HEK293T (cell line): ENCODE data around the gene RAB3B.
"Not testable (repeated sequence)": the region's sequence is repeated elsewhere in the genome, so short reads cannot be mapped to it uniquely, and the experiment has no call there.

Source experiments
- CTCF ChIA-PET: fragments of 350-600 bp; formaldehyde crosslinking; extraction: SDS; loops from one replicate; lab custom pipeline; 2021; ENCODE audit warnings: antibody characterized with exemption, inconsistent platforms; lab: Yijun Ruan, JAX
- POLR2A ChIA-PET: fragments of 350-600 bp; formaldehyde crosslinking; extraction: SDS; loops from one replicate; lab custom pipeline; 2020; ENCODE audit warnings: antibody characterized with exemption, inconsistent platforms; lab: Yijun Ruan, JAX
- DNase-seq: peaks from one replicate; pipeline ENCODE4 v3.0.0; 2012; ENCODE audit warnings: mixed read lengths; ENCODE audit errors: extremely low spot score
- ARNT ChIP-seq: fragments of 450-650 bp; IDR thresholded peaks from 2 replicates; pipeline ENCODE4 v1.6.1; 2017; ENCODE audit warnings: mild to moderate bottlenecking
- BHLHE40 ChIP-seq: fragments of 450-650 bp; IDR thresholded peaks from 2 replicates; pipeline ENCODE4 v1.6.1; 2016; ENCODE audit warnings: mild to moderate bottlenecking, moderate library complexity, borderline replicate concordance
- CTBP1 ChIP-seq: fragments of 450-650 bp; IDR thresholded peaks from 2 replicates; pipeline ENCODE4 v1.6.1; 2016; ENCODE audit warnings: borderline replicate concordance
- ELF4 ChIP-seq: fragments of 450-650 bp; IDR thresholded peaks from 2 replicates; pipeline ENCODE4 v1.6.1; 2017; ENCODE audit warnings: antibody characterized with exemption
- FOXA1 ChIP-seq: fragments of 450-650 bp; IDR thresholded peaks from 2 replicates; pipeline ENCODE4 v1.6.1; 2016; ENCODE audit warnings: mild to moderate bottlenecking
- FOXK2 ChIP-seq: fragments of 450-650 bp; IDR thresholded peaks from 2 replicates; pipeline ENCODE4 v1.6.1; 2016; ENCODE audit warnings: mild to moderate bottlenecking
- FOXM1 ChIP-seq: fragments of 450-650 bp; IDR thresholded peaks from 2 replicates; pipeline ENCODE4 v1.6.1; 2017; ENCODE audit warnings: mild to moderate bottlenecking, borderline replicate concordance
- HDGF ChIP-seq: fragments of 450-650 bp; IDR thresholded peaks from 2 replicates; pipeline ENCODE4 v1.6.1; 2017; ENCODE audit warnings: antibody characterized with exemption, borderline replicate concordance
- L3MBTL2 ChIP-seq: fragments of 450-650 bp; conservative IDR thresholded peaks from 2 replicates; pipeline ENCODE4 v1.6.1; 2016; ENCODE audit warnings: mild to moderate bottlenecking
- LEF1 ChIP-seq: fragments of 450-650 bp; IDR thresholded peaks from 2 replicates; pipeline ENCODE4 v1.6.1; 2017; ENCODE audit warnings: mild to moderate bottlenecking, borderline replicate concordance
- NFRKB ChIP-seq: fragments of 450-650 bp; IDR thresholded peaks from 2 replicates; pipeline ENCODE4 v1.6.1; 2016; ENCODE audit warnings: mild to moderate bottlenecking, moderate library complexity
- PKNOX1 ChIP-seq: fragments of 450-650 bp; IDR thresholded peaks from 2 replicates; pipeline ENCODE4 v1.6.1; 2016
- SP1 ChIP-seq: fragments of 450-650 bp; IDR thresholded peaks from 2 replicates; pipeline ENCODE4 v1.6.1; 2017
- SUZ12 ChIP-seq: fragments of 450-650 bp; IDR thresholded peaks from 2 replicates; pipeline ENCODE4 v1.6.1; 2016; ENCODE audit warnings: mild to moderate bottlenecking
- TARDBP ChIP-seq: fragments of 450-650 bp; IDR thresholded peaks from 2 replicates; pipeline ENCODE4 v1.6.1; 2016
- ZNF384 ChIP-seq: fragments of 450-650 bp; IDR thresholded peaks from 2 replicates; pipeline ENCODE4 v1.6.1; 2016

RAB3B gene

GRCh38 chr1:51901151-51901550, 89.3 kb downstream of the RAB3B start:
- DNase-seq: no peak
- ChIA-PET POLR2A (no interaction called here), CTCF (no interaction called here)
- no peak for TF ChIP-seq ZNF384
- TF ChIP-seq HDGF: no peak
- TF ChIP-seq FOXM1: no peak
- no peak for TF ChIP-seq ARNT
- no peak for TF ChIP-seq BHLHE40
- TF ChIP-seq FOXA1: no peak
- no peak for TF ChIP-seq LEF1
- TF ChIP-seq ELF4: no peak
- TF ChIP-seq FOXK2: no peak
- no peak for TF ChIP-seq PKNOX1
- TF ChIP-seq L3MBTL2: no peak
- TF ChIP-seq NFRKB: no peak
- TF ChIP-seq CTBP1: no peak
- TF ChIP-seq SUZ12: no peak
- TF ChIP-seq TARDBP: no peak
- TF ChIP-seq SP1: no peak

DNA sequence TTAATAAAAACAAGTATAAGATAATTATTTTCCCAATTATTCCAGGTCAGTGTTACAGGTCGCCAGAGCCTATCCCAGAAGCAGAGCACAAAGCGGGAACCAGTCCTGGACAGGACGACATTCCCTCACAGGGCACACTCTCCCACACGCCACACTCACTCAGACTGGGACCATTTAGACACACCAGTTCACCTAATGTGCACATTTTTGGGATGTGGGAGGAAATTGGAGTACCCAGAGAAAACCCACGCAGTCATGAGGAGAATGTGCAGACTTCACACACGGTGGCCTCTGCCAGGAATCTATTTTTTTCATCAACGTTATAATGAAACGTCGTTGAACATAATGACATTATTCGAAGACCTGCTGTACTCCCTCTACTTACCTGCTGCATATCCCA, 91.5 kb downstream of the RAB3B start:
- CTCF ChIA-PET: no interaction called here
- TF ChIP-seq PKNOX1 (no peak), ARNT (no peak), LEF1 (no peak), TARDBP (no peak), FOXK2 (no peak), SP1 (no peak), HDGF (no peak), NFRKB (no peak), ZNF384 (no peak), CTBP1 (no peak), L3MBTL2 (no peak), BHLHE40 (no peak), ELF4 (no peak)
- POLR2A ChIA-PET: no interaction called here
- DNase-seq: no peak

- TF ChIP-seq ELF4 (no peak), CTBP1 (no peak), FOXA1 (no peak), PKNOX1 (no peak), SUZ12 (no peak), TARDBP (no peak), ARNT (no peak), LEF1 (no peak), ZNF384 (no peak), NFRKB (no peak), FOXM1 (no peak), L3MBTL2 (no peak), HDGF (no peak), BHLHE40 (no peak), FOXK2 (no peak), SP1 (no peak)
- no peak for DNase-seq
- CTCF ChIA-PET: interaction anchor here (0.6 to 1.9 kb wide), 3 partner anchors 98 to 157 kb away, joined by 3 to 6 read pairs (median 3); partner anchors contain the start of gene TXNDC12
- POLR2A ChIA-PET: no interaction called here
Observed at GRCh38 chr1:51898090-51898734, 92.3 kb downstream of the RAB3B start.

GRCh38 chr1:51897699-51898031, 92.8 kb downstream of the RAB3B start:
- POLR2A ChIA-PET: no interaction called here

DNA sequence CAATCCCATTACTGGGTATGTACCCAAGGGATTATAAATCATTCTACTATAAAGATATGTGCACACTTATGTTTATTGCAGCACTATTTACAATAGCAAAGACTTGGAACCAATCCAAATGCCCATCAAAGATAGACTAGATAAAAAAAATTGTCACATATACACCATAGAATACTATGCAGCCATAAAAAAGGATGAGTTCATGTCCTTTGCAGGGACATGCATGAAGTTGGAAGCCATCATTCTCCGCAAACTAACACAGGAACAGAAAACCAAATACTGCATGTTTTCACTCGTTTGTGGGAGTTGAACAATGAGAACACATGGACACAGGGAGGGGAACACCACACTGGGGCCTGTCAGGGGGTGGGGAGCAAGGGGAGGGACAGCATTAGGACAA, 95.8 kb downstream of the RAB3B start:
- CTCF ChIA-PET, POLR2A ChIA-PET, DNase-seq: not testable (repeated sequence)

More at GRCh38 chr1:51897699-51898031, 92.8 kb downstream of the RAB3B start:
- DNase-seq: no peak
- TF ChIP-seq ZNF384: no peak
- no peak for TF ChIP-seq LEF1
- TF ChIP-seq L3MBTL2: no peak
- TF ChIP-seq TARDBP: no peak
- TF ChIP-seq FOXM1: no peak
- TF ChIP-seq HDGF: no peak
- no peak for TF ChIP-seq BHLHE40
- TF ChIP-seq SP1: no peak
- no peak for TF ChIP-seq SUZ12
- no peak for TF ChIP-seq PKNOX1
- no peak for TF ChIP-seq FOXK2
- CTCF ChIA-PET: interaction anchor here (0.7 to 2.0 kb wide), 6 partner anchors 31 to 112 kb away, joined by 3 to 7 read pairs (median 4); no protein-coding TSS in a partner anchor
